Activated CD8-positive, alpha-beta T cell treated with anti-CD3 and anti-CD28 coated beads for 36 hours (primary cell): ENCODE data around the gene PLA2G3. TPM values are rescaled to one million over a fixed set of nuclear protein-coding genes. Genes with fewer than 3 reads are reported as not detected.

Experiments used
- ATAC-seq: fragments of 200-7000 bp; cut with Tn5 transposase; one replicate; pipeline ENCODE4 v1.10.0; 2021; ENCODE audit warnings: mild to moderate bottlenecking, moderate library complexity
- CTCF ChIA-PET: fragments of 350-600 bp; sonication (Branson Sonifier 250); formaldehyde crosslinking; loops from one replicate; lab custom pipeline; 2021; ENCODE audit warnings: antibody characterized with exemption; lab: Charles Lee
- POLR2A ChIA-PET: fragments of 350-600 bp; sonication (Branson Sonifier 250); formaldehyde crosslinking; loops from one replicate; lab custom pipeline; 2021; ENCODE audit warnings: antibody characterized with exemption; lab: Charles Lee
- DNase-seq: peaks from one replicate; pipeline ENCODE4 v3.0.0-alpha.2; 2020
- H3K27ac Mint-ChIP-seq: one replicate; pipeline ENCODE4 v1.8.0; 2021; ENCODE audit warnings: mild to moderate bottlenecking, mixed read lengths
- H3K27me3 Mint-ChIP-seq: one replicate; pipeline ENCODE4 v1.8.0; 2021; ENCODE audit warnings: mixed read lengths
- H3K36me3 Mint-ChIP-seq: one replicate; pipeline ENCODE4 v1.8.0; 2021; ENCODE audit warnings: low read depth, mixed read lengths
- H3K4me1 Mint-ChIP-seq: one replicate; pipeline ENCODE4 v1.8.0; 2021; ENCODE audit warnings: low read depth, mixed read lengths
- H3K4me3 Mint-ChIP-seq: one replicate; pipeline ENCODE4 v1.8.0; 2021; ENCODE audit warnings: mild to moderate bottlenecking, moderate library complexity, mixed read lengths
- H3K9me3 Mint-ChIP-seq: one replicate; pipeline ENCODE4 v1.8.0; 2021; ENCODE audit warnings: mixed read lengths
- CTCF ChIP-seq: fragments of 200-600 bp; IDR thresholded peaks from one replicate; pipeline ENCODE4 v1.8.0; 2022; ENCODE audit warnings: antibody characterized with exemption, mild to moderate bottlenecking
- intact Hi-C: fragments of 100-400 bp; cut with micrococcal nuclease; formaldehyde crosslinking; loops from one replicate; pipeline ENCODE4 v1.10.0; 2022
- total RNA-seq, 2 experiments: library from RNA; stranded (reverse); gene quantifications; one replicate each; pipeline ENCODE4 v1.2.3, GENCODE V29; 2021

The PLA2G3 gene
- total RNA-seq, 2 experiments from 2014 or later = not detected

- no peak overlapping the region for H3K27ac Mint-ChIP-seq
- peaks cover 2% of the 10 kb centered on the region for H3K36me3 Mint-ChIP-seq
- H3K4me3 Mint-ChIP-seq = no peak overlapping the region
- ATAC-seq (no peak), DNase-seq (no peak)
- H3K27me3 Mint-ChIP-seq = no peaks in the 10 kb centered on the region
- ChIA-PET CTCF (interaction anchor here (1.4 to 2.8 kb wide), 3 partner anchors 20 to 62 kb away, joined by 3 to 8 read pairs (median 5); partner anchors contain the start of gene SELENOM), POLR2A (interaction anchor here (0.7 to 0.9 kb wide), 2 partner anchors 138 to 982 kb away, joined by 3 read pairs; no protein-coding TSS in a partner anchor)
- intact Hi-C loops = loop anchor here (10.0 kb wide), 1 partner anchor 323 kb away; no protein-coding TSS in a partner anchor
- no peak for TF ChIP-seq CTCF
- peaks cover 9% of the 10 kb centered on the region for H3K4me1 Mint-ChIP-seq
- H3K9me3 Mint-ChIP-seq = no peaks in the 10 kb centered on the region
Measured at GRCh38 chr22:31087744-31088215, 52.5 kb downstream of the PLA2G3 start.

GRCh38 chr22:31086703-31087330 lies 53.5 kb downstream of the PLA2G3 start:
- no peaks in the 10 kb centered on the region for H3K27me3 Mint-ChIP-seq
- POLR2A ChIA-PET = interaction anchor here (0.7 to 8.1 kb wide), 2 partner anchors 118 to 981 kb away, joined by 3 to 52 read pairs; partner anchors contain the start of genes MORC2 and TUG1
- CTCF ChIA-PET = interaction anchor here (1.4 to 4.7 kb wide), 3 partner anchors 63 to 134 kb away, joined by 3 to 38 read pairs (median 9); partner anchors contain the start of genes MORC2 and TUG1
- ATAC-seq (no peak), DNase-seq (no peak)
- no peaks in the 10 kb centered on the region for H3K9me3 Mint-ChIP-seq
- no peak for TF ChIP-seq CTCF
- peaks cover 4% of the 10 kb centered on the region for H3K36me3 Mint-ChIP-seq
- no peak overlapping the region for H3K4me3 Mint-ChIP-seq
- H3K27ac Mint-ChIP-seq = no peak overlapping the region
- intact Hi-C loops = loop anchor here (10.0 kb wide), 1 partner anchor 322 kb away; no protein-coding TSS in a partner anchor
- H3K4me1 Mint-ChIP-seq = peaks cover 18% of the 10 kb centered on the region

GRCh38 chr22:31085928-31086327 lies 54.4 kb downstream of the PLA2G3 start:
- H3K4me3 Mint-ChIP-seq = peak overlapping the region; percentile 97
- ChIA-PET CTCF (interaction anchor here (0.9 to 6.1 kb wide), 13 partner anchors 8 to 323 kb away, joined by 3 to 44 read pairs (median 9); partner anchors contain the start of genes MORC2, SELENOM and TUG1), POLR2A (interaction anchor here (1.5 to 8.1 kb wide), 3 partner anchors 24 to 162 kb away, joined by 4 to 52 read pairs (median 5); partner anchors contain the start of genes MORC2 and TUG1)
- no peak for DNase-seq
- no peaks in the 10 kb centered on the region for H3K27me3 Mint-ChIP-seq
- no peak for TF ChIP-seq CTCF
- H3K9me3 Mint-ChIP-seq = no peaks in the 10 kb centered on the region
- intact Hi-C loops = loop anchor here (10.0 kb wide), 1 partner anchor 321 kb away; no protein-coding TSS in a partner anchor
- H3K36me3 Mint-ChIP-seq = peaks cover 4% of the 10 kb centered on the region
- peaks cover 22% of the 10 kb centered on the region for H3K4me1 Mint-ChIP-seq
- H3K27ac Mint-ChIP-seq = no peak overlapping the region
- no peak for ATAC-seq

- POLR2A ChIA-PET = interaction anchor here (0.8 to 8.1 kb wide), 24 partner anchors 8 to 797 kb away, joined by 3 to 52 read pairs (median 4); partner anchors contain the start of genes MORC2, PATZ1, PIK3IP1 and SELENOM
- Mint-ChIP-seq H3K4me1 (peaks cover 24% of the 10 kb centered on the region), H3K36me3 (peaks cover 4% of the 10 kb centered on the region), H3K9me3 (no peaks in the 10 kb centered on the region), H3K27me3 (no peaks in the 10 kb centered on the region), H3K27ac (peak overlapping the region; percentile 93), H3K4me3 (peak overlapping the region; percentile 97)
- ATAC-seq (no peak), DNase-seq (no peak)
- intact Hi-C loops = loop anchor here (10.0 kb wide), 1 partner anchor 321 kb away; no protein-coding TSS in a partner anchor
- peak; percentile 25 for TF ChIP-seq CTCF
- CTCF ChIA-PET = interaction anchor here (0.6 to 6.1 kb wide), 26 partner anchors 9 to 323 kb away, joined by 3 to 44 read pairs (median 6); partner anchors contain the start of genes MORC2, SELENOM and TUG1
Measured at GRCh38 chr22:31085493-31085824, 54.8 kb downstream of the PLA2G3 start.
